ENCODE data around the gene ALKBH5.

The ALKBH5 gene

GRCh38 chr17:18256351-18256750, 72.7 kb downstream of the ALKBH5 start:
- Mint-ChIP-seq H3K4me3 (no peak overlapping the region), H3K4me1 (peaks cover 19 to 38% of the 10 kb centered on the region in 2 donors), H3K27ac (no peak overlapping the region), H3K9me3 (no peaks in the 10 kb centered on the region), H3K36me3 (peaks cover 27 to 42% of the 10 kb centered on the region in 2 donors), H3K27me3 (no peaks in the 10 kb centered on the region)
- ATAC-seq (replicated peaks) (no peak), DNase-seq (no peak)

- DNase-seq = no peak
- no peaks in the 10 kb centered on the region for H3K9me3 Mint-ChIP-seq
- ATAC-seq (replicated peaks) = no peak
- peak overlapping the region; percentile 95 to 100 for H3K4me3 Mint-ChIP-seq
- H3K27me3 Mint-ChIP-seq = no peaks in the 10 kb centered on the region
- peaks cover 22 to 42% of the 10 kb centered on the region in 2 donors for H3K4me1 Mint-ChIP-seq
- H3K36me3 Mint-ChIP-seq = peaks cover 24 to 38% of the 10 kb centered on the region in 2 donors
- no peak overlapping the region for H3K27ac Mint-ChIP-seq
Measured at GRCh38 chr17:18256776-18257175, 73.1 kb downstream of the ALKBH5 start.

- no peaks in the 10 kb centered on the region for H3K9me3 Mint-ChIP-seq
- no peak for DNase-seq
- H3K27ac Mint-ChIP-seq = peak overlapping the region; percentile 87
- peaks cover 20 to 33% of the 10 kb centered on the region in 2 donors for H3K36me3 Mint-ChIP-seq
- peak; percentile 10 to 11 for ATAC-seq (replicated peaks)
- H3K4me3 Mint-ChIP-seq = peak overlapping the region; percentile 95 to 100
- peaks cover 23 to 48% of the 10 kb centered on the region in 2 donors for H3K4me1 Mint-ChIP-seq
- H3K27me3 Mint-ChIP-seq = no peaks in the 10 kb centered on the region
Measured at GRCh38 chr17:18257268-18257981, 73.8 kb downstream of the ALKBH5 start.

- DNase-seq (peak; percentile 57), ATAC-seq (replicated peaks) (peak; percentile 63 to 65)
- Mint-ChIP-seq H3K27ac (peak overlapping the region; percentile 87), H3K27me3 (no peaks in the 10 kb centered on the region), H3K9me3 (no peaks in the 10 kb centered on the region), H3K36me3 (peaks cover 15 to 28% of the 10 kb centered on the region in 2 donors), H3K4me3 (peak overlapping the region; percentile 95 to 100), H3K4me1 (peaks cover 26 to 54% of the 10 kb centered on the region in 2 donors)
Measured at GRCh38 chr17:18257982-18258355, 74.3 kb downstream of the ALKBH5 start.

- Mint-ChIP-seq H3K4me1 (peaks cover 26 to 57% of the 10 kb centered on the region in 2 donors), H3K9me3 (no peaks in the 10 kb centered on the region), H3K36me3 (peaks cover 16 to 28% of the 10 kb centered on the region in 2 donors), H3K4me3 (peak within 1 kb of the TSS; percentile 95 to 100), H3K27ac (peak within 1 kb of the TSS; percentile 87), H3K27me3 (no peaks in the 10 kb centered on the region)
- DNase-seq (peak; percentile 36), ATAC-seq (replicated peaks) (peak; percentile 46 to 49)
Measured at GRCh38 chr17:18258356-18259038, 74.9 kb downstream of the ALKBH5 start, which contains the start of gene FLII. Gene FLII, minus strand, starts transcription at chr17:18258738. Its CDS starts 48 bp downstream, at chr17:18258690.
